ENCODE data around the gene HDGFL2.

HDGFL2 gene

GRCh38 chr19:4472174-4472974 is at the start of gene HDGFL2:
Gene HDGFL2 (plus strand): TSS chr19:4472297. CDS start chr19:4472351, 54 bp downstream.
- no peak for DNase-seq (ENCODE audit: low read depth)

- no peak for DNase-seq (ENCODE audit: low read depth)
Measured at GRCh38 chr19:4423416-4424126, 48.5 kb upstream of the HDGFL2 start.

- no peak for DNase-seq (ENCODE audit: low read depth)
Measured at GRCh38 chr19:4425537-4425936, 46.6 kb upstream of the HDGFL2 start.

GRCh38 chr19:4428326-4428975 is 43.6 kb upstream of the HDGFL2 start:
- no peak for DNase-seq (ENCODE audit: low read depth)

- DNase-seq (ENCODE audit: low read depth): no peak
Measured at GRCh38 chr19:4429256-4429655, 42.8 kb upstream of the HDGFL2 start.

- DNase-seq (ENCODE audit: low read depth): no peak
Measured at GRCh38 chr19:4429771-4430171, 42.3 kb upstream of the HDGFL2 start.

- DNase-seq (ENCODE audit: low read depth): no peak
Measured at GRCh38 chr19:4430760-4431159, 41.3 kb upstream of the HDGFL2 start.

- DNase-seq (ENCODE audit: low read depth): no peak
Measured at GRCh38 chr19:4431296-4431695, 40.8 kb upstream of the HDGFL2 start.

GRCh38 chr19:4431808-4432674 is 40.1 kb upstream of the HDGFL2 start:
- no peak for DNase-seq (ENCODE audit: low read depth)

- no peak for DNase-seq (ENCODE audit: low read depth)
Measured at GRCh38 chr19:4432918-4433506, 39.1 kb upstream of the HDGFL2 start.

GRCh38 chr19:4434391-4434790 is 37.7 kb upstream of the HDGFL2 start:
- DNase-seq (ENCODE audit: low read depth): no peak

GRCh38 chr19:4436231-4436630 is 35.9 kb upstream of the HDGFL2 start:
- no peak for DNase-seq (ENCODE audit: low read depth)

- no peak for DNase-seq (ENCODE audit: low read depth)
Measured at GRCh38 chr19:4437103-4437502, 35.0 kb upstream of the HDGFL2 start.

GRCh38 chr19:4439243-4439642 is 32.9 kb upstream of the HDGFL2 start:
- no peak for DNase-seq (ENCODE audit: low read depth)

GRCh38 chr19:4441994-4442818 is 29.9 kb upstream of the HDGFL2 start:
- no peak for DNase-seq (ENCODE audit: low read depth)

GRCh38 chr19:4442819-4443146 is 29.3 kb upstream of the HDGFL2 start:
- DNase-seq (ENCODE audit: low read depth): no peak

GRCh38 chr19:4443188-4443587 is 28.9 kb upstream of the HDGFL2 start:
- DNase-seq (ENCODE audit: low read depth): no peak

GRCh38 chr19:4443966-4444764 is 27.9 kb upstream of the HDGFL2 start:
- no peak for DNase-seq (ENCODE audit: low read depth)

GRCh38 chr19:4444765-4445741 is 27.0 kb upstream of the HDGFL2 start:
- DNase-seq (ENCODE audit: low read depth): no peak
